ENCODE data around the gene EFHD1. TPM values are rescaled to one million over a fixed set of nuclear protein-coding genes. Genes with fewer than 3 reads are reported as not detected.

The EFHD1 gene, protein sequence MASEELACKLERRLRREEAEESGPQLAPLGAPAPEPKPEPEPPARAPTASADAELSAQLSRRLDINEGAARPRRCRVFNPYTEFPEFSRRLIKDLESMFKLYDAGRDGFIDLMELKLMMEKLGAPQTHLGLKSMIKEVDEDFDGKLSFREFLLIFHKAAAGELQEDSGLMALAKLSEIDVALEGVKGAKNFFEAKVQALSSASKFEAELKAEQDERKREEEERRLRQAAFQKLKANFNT
- total RNA-seq (1 to 10 TPM; 1.4 to 1.5 TPM), polyA plus RNA-seq (1 to 10 TPM; 1.4 to 3.6 TPM)

DNA sequence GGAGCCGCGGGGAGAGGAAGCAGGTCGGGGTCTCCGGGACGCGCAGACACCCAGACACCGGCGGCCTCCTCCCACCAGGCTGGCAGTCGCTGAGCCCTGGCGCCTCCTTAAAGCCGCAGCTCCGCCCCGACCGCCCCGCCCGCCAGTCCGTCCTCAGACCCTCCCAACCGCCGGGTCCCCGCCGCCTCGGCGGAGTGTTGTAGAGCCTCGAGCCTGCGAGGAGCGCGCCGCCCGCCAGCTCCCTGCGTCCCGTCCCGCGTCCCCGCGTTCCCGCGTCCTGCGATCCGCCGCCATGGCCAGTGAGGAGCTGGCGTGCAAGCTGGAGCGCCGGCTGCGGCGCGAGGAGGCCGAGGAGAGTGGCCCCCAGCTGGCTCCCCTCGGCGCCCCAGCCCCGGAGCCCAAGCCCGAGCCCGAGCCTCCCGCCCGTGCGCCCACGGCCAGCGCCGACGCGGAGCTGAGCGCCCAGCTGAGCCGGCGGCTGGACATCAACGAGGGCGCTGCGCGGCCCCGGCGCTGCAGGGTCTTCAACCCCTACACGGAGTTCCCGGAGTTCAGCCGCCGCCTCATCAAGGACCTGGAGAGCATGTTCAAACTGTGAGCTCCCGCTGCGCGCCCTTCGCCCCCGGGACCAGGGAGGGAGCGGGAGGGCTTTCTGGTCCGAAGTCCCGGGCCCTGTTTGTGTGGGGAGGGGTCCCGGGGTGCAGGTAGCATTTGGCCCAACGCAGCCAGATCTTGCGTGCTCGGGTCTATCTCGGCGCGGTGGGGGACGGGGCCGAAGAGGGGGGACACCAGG, at the start of gene EFHD1:
TSS of gene EFHD1 (plus strand) at position 192 of the 793 bp plus-strand sequence. CDS start at position 293, 101 bp downstream.
- Histone ChIP-seq H3K27ac (ENCODE audit: low read depth, low read length) (no peak within 1 kb of the TSS), H3K4me3 (ENCODE audit: low read length in 2 of 2) (peak within 1 kb of the TSS in 1 of 2 donors; percentile 52), H3K36me3 (ENCODE audit: insufficient read depth, low read length) (no peaks in the 10 kb centered on the region), H3K4me1 (ENCODE audit: insufficient read depth, low read length) (peaks cover 22% of the 10 kb centered on the region), H3K27me3 (ENCODE audit: insufficient read depth, low read length) (peaks cover 12% of the 10 kb centered on the region), H3K9me3 (ENCODE audit: control insufficient read depth in 1 of 2, low read length in 2 of 2) (no peaks in the 10 kb centered on the region)
- H3K36me3 Mint-ChIP-seq: no peaks in the 10 kb centered on the region
- peaks cover 2 to 18% (median 8%) of the 10 kb centered on the region in 4 donors for H3K4me1 Mint-ChIP-seq
- no peak within 1 kb of the TSS for H3K27ac Mint-ChIP-seq
- H3K9me3 Mint-ChIP-seq: peaks cover 0 to 4% (median 0%) of the 10 kb centered on the region in 8 donors
- DNase-seq: peak; percentile 18 to 43 (median 33)
- intact Hi-C loops (cut with micrococcal nuclease): no loop called here
- CTCF ChIA-PET (ENCODE audit: partially characterized antibody): no interaction called here
- POLR2A ChIA-PET (ENCODE audit: partially characterized antibody): no interaction called here
- peak within 1 kb of the TSS; percentile 27 to 66 (median 62) for H3K4me3 Mint-ChIP-seq
- peaks cover 27 to 29% of the 10 kb centered on the region in 2 donors for H3K27me3 Mint-ChIP-seq

DNA sequence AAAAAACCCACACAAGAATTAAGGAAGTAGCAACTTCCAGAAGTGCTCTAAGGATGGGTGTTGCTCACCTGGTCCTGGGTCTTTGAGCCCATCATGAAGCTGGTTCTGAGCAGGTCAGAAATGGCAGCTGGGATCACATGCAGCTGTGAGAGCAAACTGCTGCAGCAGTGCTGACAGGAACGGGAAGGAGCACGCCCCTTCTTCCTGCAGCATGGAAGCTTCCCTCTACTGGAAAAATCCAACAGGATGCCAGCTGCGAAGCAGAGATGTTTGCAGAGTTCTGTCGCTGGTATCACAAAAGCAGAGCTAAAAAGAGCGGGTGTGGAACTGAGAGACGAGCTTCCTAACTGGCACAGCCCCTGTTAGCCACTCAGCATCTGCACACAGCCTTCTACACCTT, 49.2 kb upstream of the EFHD1 start:
- no peaks in the 10 kb centered on the region for H3K4me1 ChIP-seq (ENCODE audit: insufficient read depth, low read length)
- POLR2A ChIA-PET (ENCODE audit: partially characterized antibody): no interaction called here
- Mint-ChIP-seq H3K4me3 (no peak overlapping the region), H3K27me3 (peaks cover 0 to 1% of the 10 kb centered on the region in 2 donors), H3K36me3 (peaks cover 49 to 51% of the 10 kb centered on the region in 2 donors), H3K4me1 (no peaks in the 10 kb centered on the region), H3K9me3 (peaks cover 0 to 2% (median 0%) of the 10 kb centered on the region in 8 donors), H3K27ac (no peak overlapping the region)
- H3K36me3 ChIP-seq (ENCODE audit: insufficient read depth, low read length): peaks cover 14% of the 10 kb centered on the region
- no peak overlapping the region for H3K27ac ChIP-seq (ENCODE audit: low read depth, low read length)
- intact Hi-C loops (cut with micrococcal nuclease): no loop called here
- no peaks in the 10 kb centered on the region for H3K9me3 ChIP-seq (ENCODE audit: control insufficient read depth in 1 of 2, low read length in 2 of 2)
- no peak overlapping the region for H3K4me3 ChIP-seq (ENCODE audit: low read length in 2 of 2)
- DNase-seq: no peak
- H3K27me3 ChIP-seq (ENCODE audit: insufficient read depth, low read length): no peaks in the 10 kb centered on the region
- CTCF ChIA-PET (ENCODE audit: partially characterized antibody): no interaction called here

DNA sequence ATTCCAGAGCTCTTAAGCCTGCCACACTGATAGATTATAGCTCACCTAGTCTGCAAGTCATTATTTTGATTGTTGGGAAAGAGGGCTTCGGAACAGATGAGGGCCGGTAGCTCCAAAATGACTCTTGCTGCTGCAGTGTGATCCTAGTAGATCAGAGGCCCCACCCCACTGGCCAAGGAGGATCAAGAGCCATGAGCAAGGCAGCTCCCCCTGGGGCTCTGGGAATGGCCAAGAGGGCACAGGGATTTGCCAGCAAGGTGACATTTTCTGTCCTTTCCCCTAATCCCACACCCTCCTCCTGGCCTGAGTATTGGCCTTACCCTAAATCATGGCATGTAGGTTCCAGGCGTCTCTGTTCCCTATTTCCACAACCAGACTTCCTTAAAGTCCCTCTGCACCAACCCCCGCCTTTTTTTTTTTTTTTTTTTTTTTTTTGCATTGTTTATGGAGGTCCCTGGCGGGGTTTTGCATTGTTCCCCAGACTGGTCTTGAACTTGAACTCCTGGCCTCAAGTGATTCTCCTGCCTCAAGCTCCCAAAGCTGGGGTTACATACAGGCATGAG, 46.4 kb upstream of the EFHD1 start:
- no peak overlapping the region for H3K4me3 ChIP-seq (ENCODE audit: low read length in 2 of 2)
- H3K9me3 ChIP-seq (ENCODE audit: control insufficient read depth in 1 of 2, low read length in 2 of 2): no peaks in the 10 kb centered on the region
- peaks cover 29 to 31% of the 10 kb centered on the region in 2 donors for H3K36me3 Mint-ChIP-seq
- H3K9me3 Mint-ChIP-seq: peaks cover 0 to 2% (median 0%) of the 10 kb centered on the region in 8 donors
- no peaks in the 10 kb centered on the region for H3K4me1 Mint-ChIP-seq
- intact Hi-C loops (cut with micrococcal nuclease): no loop called here
- no peaks in the 10 kb centered on the region for H3K27me3 ChIP-seq (ENCODE audit: insufficient read depth, low read length)
- ChIA-PET POLR2A (ENCODE audit: partially characterized antibody) (interaction anchor here (1.2 kb wide), 1 partner anchor 18 kb away, joined by 3 read pairs; no protein-coding TSS in a partner anchor), CTCF (ENCODE audit: partially characterized antibody) (interaction anchor here (1.0 to 1.1 kb wide), 2 partner anchors 9 to 19 kb away, joined by 3 read pairs; no protein-coding TSS in a partner anchor)
- H3K4me1 ChIP-seq (ENCODE audit: insufficient read depth, low read length): no peaks in the 10 kb centered on the region
- no peak overlapping the region for H3K27ac Mint-ChIP-seq
- H3K36me3 ChIP-seq (ENCODE audit: insufficient read depth, low read length): peaks cover 1% of the 10 kb centered on the region
- H3K27me3 Mint-ChIP-seq: peaks cover 0 to 1% of the 10 kb centered on the region in 2 donors
- DNase-seq: no peak
- no peak overlapping the region for H3K27ac ChIP-seq (ENCODE audit: low read depth, low read length)
- H3K4me3 Mint-ChIP-seq: no peak overlapping the region

DNA sequence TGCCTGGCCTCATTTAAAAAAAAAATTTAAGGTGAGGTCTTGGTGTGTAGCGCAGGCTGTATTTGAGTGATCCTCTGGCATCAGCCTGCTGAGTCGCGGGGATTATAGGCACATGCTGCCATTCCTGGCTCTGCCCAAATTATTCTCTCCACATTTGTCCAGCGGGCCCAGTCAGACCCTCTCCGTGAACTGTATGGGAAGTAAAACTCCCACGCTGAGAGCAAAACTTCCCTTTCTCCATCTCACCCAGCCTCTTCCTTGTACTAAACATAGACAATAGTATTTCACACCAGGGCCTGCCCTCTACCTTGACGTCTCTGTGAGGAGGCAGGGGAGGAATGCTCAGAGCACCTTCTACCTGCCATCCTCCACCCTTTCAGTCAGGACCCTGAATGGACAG, 45.9 kb upstream of the EFHD1 start:
- Mint-ChIP-seq H3K27ac (no peak overlapping the region), H3K4me3 (no peak overlapping the region), H3K36me3 (peaks cover 24 to 26% of the 10 kb centered on the region in 2 donors), H3K9me3 (no peaks in the 10 kb centered on the region), H3K27me3 (peaks cover 0 to 1% of the 10 kb centered on the region in 2 donors), H3K4me1 (no peaks in the 10 kb centered on the region)
- ChIA-PET CTCF (ENCODE audit: partially characterized antibody) (interaction anchor here (1.0 to 1.1 kb wide), 2 partner anchors 10 to 18 kb away, joined by 3 read pairs; no protein-coding TSS in a partner anchor), POLR2A (ENCODE audit: partially characterized antibody) (no interaction called here)
- Histone ChIP-seq H3K9me3 (ENCODE audit: control insufficient read depth in 1 of 2, low read length in 2 of 2) (no peaks in the 10 kb centered on the region), H3K36me3 (ENCODE audit: insufficient read depth, low read length) (no peaks in the 10 kb centered on the region), H3K4me3 (ENCODE audit: low read length in 2 of 2) (no peak overlapping the region), H3K4me1 (ENCODE audit: insufficient read depth, low read length) (no peaks in the 10 kb centered on the region), H3K27ac (ENCODE audit: low read depth, low read length) (no peak overlapping the region), H3K27me3 (ENCODE audit: insufficient read depth, low read length) (no peaks in the 10 kb centered on the region)
- no peak for DNase-seq
- intact Hi-C loops (cut with micrococcal nuclease): no loop called here

DNA sequence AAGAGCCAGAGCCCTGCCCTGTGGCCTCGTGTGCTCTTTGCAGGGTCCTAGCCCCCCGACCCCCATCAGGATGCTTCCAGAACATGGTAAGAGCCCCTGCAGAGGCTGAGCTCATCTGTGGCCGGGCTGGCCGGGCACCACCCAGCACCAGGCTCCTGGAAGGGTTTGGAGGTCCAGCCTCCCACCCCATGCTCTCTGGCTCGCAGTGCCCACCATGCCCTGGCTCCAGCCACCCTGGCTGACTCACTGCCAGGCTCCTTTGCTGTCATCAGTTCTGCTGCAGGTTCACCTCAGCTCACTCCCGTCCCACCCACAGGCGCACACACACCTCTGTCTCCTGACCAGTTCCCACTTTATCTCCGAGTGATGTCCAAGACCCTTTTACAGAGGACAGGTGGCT, 45.4 kb upstream of the EFHD1 start:
- Histone ChIP-seq H3K36me3 (ENCODE audit: insufficient read depth, low read length) (no peaks in the 10 kb centered on the region), H3K27me3 (ENCODE audit: insufficient read depth, low read length) (no peaks in the 10 kb centered on the region), H3K27ac (ENCODE audit: low read depth, low read length) (no peak overlapping the region), H3K4me1 (ENCODE audit: insufficient read depth, low read length) (no peaks in the 10 kb centered on the region), H3K9me3 (ENCODE audit: control insufficient read depth in 1 of 2, low read length in 2 of 2) (no peaks in the 10 kb centered on the region), H3K4me3 (ENCODE audit: low read length in 2 of 2) (no peak overlapping the region)
- ChIA-PET CTCF (ENCODE audit: partially characterized antibody) (no interaction called here), POLR2A (ENCODE audit: partially characterized antibody) (no interaction called here)
- DNase-seq: no peak
- Mint-ChIP-seq H3K27me3 (peaks cover 0 to 1% of the 10 kb centered on the region in 2 donors), H3K27ac (no peak overlapping the region), H3K4me1 (no peaks in the 10 kb centered on the region), H3K36me3 (peaks cover 18 to 21% of the 10 kb centered on the region in 2 donors), H3K9me3 (no peaks in the 10 kb centered on the region), H3K4me3 (no peak overlapping the region)
- intact Hi-C loops (cut with micrococcal nuclease): no loop called here

DNA sequence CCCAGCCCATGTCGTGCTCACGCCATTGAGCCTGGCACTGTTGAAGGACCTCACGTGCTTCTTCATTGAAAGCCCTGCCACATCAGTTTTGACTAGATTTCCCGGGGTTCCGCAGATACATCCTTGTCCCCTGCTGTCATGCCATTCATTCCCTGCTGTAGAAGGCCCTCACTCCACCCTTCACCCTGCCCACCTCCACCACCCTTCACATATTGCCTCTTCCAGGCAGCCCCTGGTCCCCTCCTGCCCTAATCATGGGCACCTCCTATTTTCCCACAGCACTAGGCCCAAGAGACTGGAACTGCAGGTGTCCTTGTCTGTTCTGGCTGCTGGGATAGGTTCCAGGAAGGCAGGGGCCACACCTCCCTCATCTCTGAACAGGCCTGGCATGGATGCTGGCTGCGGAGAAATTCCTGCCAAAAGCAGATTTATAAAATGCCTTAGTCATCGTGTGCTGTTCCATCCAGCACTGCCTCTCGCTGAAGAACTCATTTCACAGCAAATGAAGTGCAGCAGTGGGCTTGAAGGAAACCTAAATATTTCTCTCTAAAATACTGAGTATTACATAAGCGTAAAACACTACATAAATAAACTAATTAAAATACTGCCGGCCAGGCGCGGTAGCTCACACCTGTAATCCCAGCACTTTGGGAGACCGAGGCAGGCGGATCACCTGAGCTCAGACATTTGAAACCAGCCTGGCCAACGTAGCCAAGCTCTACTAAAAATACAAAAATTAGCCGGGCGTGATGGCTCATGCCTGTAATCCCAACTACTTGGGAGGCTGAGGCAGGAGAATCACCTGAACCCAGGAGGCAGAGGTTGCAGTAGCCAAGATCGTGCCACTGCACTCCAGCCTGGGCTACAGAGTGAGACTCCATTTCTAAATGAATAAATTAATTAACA, 44.5 kb upstream of the EFHD1 start:
- H3K27me3 Mint-ChIP-seq: peaks cover 0 to 1% of the 10 kb centered on the region in 2 donors
- H3K36me3 Mint-ChIP-seq: peaks cover 11 to 12% of the 10 kb centered on the region in 2 donors
- POLR2A ChIA-PET (ENCODE audit: partially characterized antibody): no interaction called here
- Histone ChIP-seq H3K36me3 (ENCODE audit: insufficient read depth, low read length) (no peaks in the 10 kb centered on the region), H3K27me3 (ENCODE audit: insufficient read depth, low read length) (no peaks in the 10 kb centered on the region), H3K9me3 (ENCODE audit: control insufficient read depth in 1 of 2, low read length in 2 of 2) (no peaks in the 10 kb centered on the region), H3K4me1 (ENCODE audit: insufficient read depth, low read length) (no peaks in the 10 kb centered on the region), H3K27ac (ENCODE audit: low read depth, low read length) (no peak overlapping the region), H3K4me3 (ENCODE audit: low read length in 2 of 2) (no peak overlapping the region)
- no peaks in the 10 kb centered on the region for H3K9me3 Mint-ChIP-seq
- CTCF ChIA-PET (ENCODE audit: partially characterized antibody): interaction anchor here (1.9 kb wide), 1 partner anchor 17 kb away, joined by 7 read pairs; no protein-coding TSS in a partner anchor
- no peak overlapping the region for H3K27ac Mint-ChIP-seq
- H3K4me1 Mint-ChIP-seq: no peaks in the 10 kb centered on the region
- H3K4me3 Mint-ChIP-seq: no peak overlapping the region
- intact Hi-C loops (cut with micrococcal nuclease): no loop called here
- no peak for DNase-seq

Measured in CD4-positive, alpha-beta memory T cell (primary cell).